HCT116 (cell line): ENCODE results near the gene ADCY2. TPM values are rescaled to one million over a fixed set of nuclear protein-coding genes. Genes with fewer than 3 reads are reported as not detected.

Experiments
- ATAC-seq: fragments of 200-7000 bp; cut with Tn5 transposase; 2 replicates; pipeline ENCODE4 v1.9.1; 2020; ENCODE audit warnings: mild to moderate bottlenecking, moderate library complexity
- BruUV-seq: library from RNA; stranded (reverse); fragments of 400-500 nt; replicated peaks from 2 replicates; lab custom pipeline; 2021; lab: Mats Ljungman, UMichigan
- CTCF ChIA-PET: fragments of 300-600 bp; sonication (Branson Sonifier 250); formaldehyde crosslinking; loops from one replicate; lab custom pipeline; 2021; ENCODE audit warnings: antibody characterized with exemption; lab: Charles Lee
- POLR2A ChIA-PET: fragments of 300-600, 350-600 bp; sonication (Branson Sonifier 250); formaldehyde crosslinking; loops from one replicate; lab custom pipeline; 2021; ENCODE audit warnings: antibody characterized with exemption; lab: Charles Lee
- RAD21 ChIA-PET, 2 experiments: fragments of 300-600 bp; sonication (Branson Sonifier 250); formaldehyde crosslinking; loops; one replicate each; lab custom pipeline; 2023; ENCODE audit warnings: low total read pairs in 2 of 2; ENCODE audit not compliant: uncharacterized antibody in 2 of 2, unreplicated experiment in 2 of 2, low non-redundant PET in 1 of 2; lab: Charles Lee
- DNase-seq: peaks from one replicate; pipeline ENCODE4 v3.0.0-alpha.2; 2010; ENCODE audit warnings: low read depth, low spot score
- H2AFZ ChIP-seq: fragments of 200-600 bp; shearing (Covaris generic), sonication (generic); 2 replicates; pipeline ENCODE4 v1.6.1; 2017; ENCODE audit warnings: low read depth, mixed run types, mixed read lengths, antibody characterized with exemption, low read length; ENCODE audit not compliant: poor library complexity, severe bottlenecking
- H3K27ac ChIP-seq: 2 replicates; pipeline ENCODE4 v1.5.1; 2012; ENCODE audit warnings: low read depth, low read length
- H3K27me3 ChIP-seq: fragments of 200-600 bp; sonication (generic); 2 replicates; pipeline ENCODE4 v1.6.1; 2016; ENCODE audit warnings: mixed run types, low read length, mixed read lengths; ENCODE audit not compliant: insufficient read depth
- H3K36me3 ChIP-seq, 2 experiments: fragments of 200-500 bp in 1 of 2; fragments of 200-600 bp in 1 of 2; sonication (Bioruptor generic) in 1 of 2; sonication (generic) in 1 of 2; 2 replicates each; pipeline versions ENCODE4 v1.5.1 to v1.6.1; 2014 to 2016; ENCODE audit warnings: low read length in 2 of 2, inconsistent platforms in 1 of 2, mixed read lengths in 1 of 2, mixed run types in 1 of 2; ENCODE audit not compliant: insufficient read depth in 2 of 2, control insufficient read depth in 1 of 2
- H3K4me1 ChIP-seq, 2 experiments: fragments of 200-600 bp in 1 of 2; sonication (generic) in 1 of 2; 2 replicates each; pipeline versions ENCODE4 v1.5.1 to v1.6.1; 2012 to 2017; ENCODE audit warnings: low read length in 2 of 2, inconsistent platforms in 1 of 2, mild to moderate bottlenecking in 1 of 2, mixed read lengths in 1 of 2, mixed run types in 1 of 2, moderate library complexity in 1 of 2; ENCODE audit not compliant: insufficient read depth in 2 of 2, control insufficient read depth in 1 of 2
- H3K4me2 ChIP-seq: fragments of 200-600 bp; sonication (generic); 2 replicates; pipeline ENCODE4 v1.6.1; 2017; ENCODE audit warnings: mixed run types, low read length, mixed read lengths
- H3K4me3 ChIP-seq, 2 experiments: fragments of 200-600 bp in 1 of 2; sonication (generic) in 1 of 2; replicated peaks in 1 of 2; 2 replicates each; pipeline ENCODE4 v1.5.1; 2011 to 2016; ENCODE audit warnings: low read length in 2 of 2, control low read depth in 1 of 2, low read depth in 1 of 2, mild to moderate bottlenecking in 1 of 2, mixed read lengths in 1 of 2, mixed run types in 1 of 2
- H3K79me2 ChIP-seq: fragments of 200-600 bp; sonication (generic); 2 replicates; pipeline ENCODE4 v1.6.1; 2017; ENCODE audit warnings: mild to moderate bottlenecking, mixed run types, low read length, moderate library complexity, mixed read lengths; ENCODE audit not compliant: insufficient read depth
- H3K9ac ChIP-seq: fragments of 200-600 bp; sonication (generic); 2 replicates; pipeline ENCODE4 v1.6.1; 2016; ENCODE audit warnings: low read length, mixed read lengths
- H3K9me2 ChIP-seq: fragments of 200-600 bp; sonication (generic), shearing (Covaris generic); 2 replicates; pipeline ENCODE4 v1.6.1; 2017; ENCODE audit warnings: mixed run types, mild to moderate bottlenecking, moderate library complexity; ENCODE audit not compliant: insufficient read depth
- H3K9me3 ChIP-seq, 2 experiments: fragments of 200-500 bp in 1 of 2; fragments of 200-600 bp in 1 of 2; sonication (Bioruptor generic) in 1 of 2; sonication (generic) in 1 of 2; 2 replicates each; pipeline ENCODE4 v1.6.1; 2014 to 2017; ENCODE audit warnings: low read length in 2 of 2, mixed read lengths in 2 of 2, inconsistent platforms in 1 of 2, low read depth in 1 of 2, mild to moderate bottlenecking in 1 of 2, mixed run types in 1 of 2, moderate library complexity in 1 of 2; ENCODE audit not compliant: control insufficient read depth in 1 of 2, insufficient read depth in 1 of 2
- H4K20me1 ChIP-seq: fragments of 200-600 bp; sonication (generic), shearing (Covaris generic); 2 replicates; pipeline ENCODE4 v1.6.1; 2017; ENCODE audit warnings: mixed run types, mild to moderate bottlenecking, moderate library complexity; ENCODE audit not compliant: insufficient read depth
- CBX3 ChIP-seq: IDR thresholded peaks from 2 replicates; pipeline ENCODE4 v1.6.1; 2012; ENCODE audit warnings: low read depth
- CEBPB ChIP-seq: IDR thresholded peaks from 2 replicates; pipeline ENCODE4 v1.6.1; 2012; ENCODE audit warnings: low read depth
- EGR1 ChIP-seq: IDR thresholded peaks from 2 replicates; pipeline ENCODE4 v1.6.1; 2012; ENCODE audit warnings: low read depth
- ELF1 ChIP-seq: IDR thresholded peaks from 2 replicates; pipeline ENCODE4 v1.6.1; 2012; ENCODE audit warnings: low read depth, borderline replicate concordance
- EZH2phosphoT487 ChIP-seq: fragments of 200-600 bp; IDR thresholded peaks from 2 replicates; pipeline ENCODE4 v1.6.1; 2018; ENCODE audit warnings: antibody characterized with exemption, borderline replicate concordance
- JUND ChIP-seq: IDR thresholded peaks from 2 replicates; pipeline ENCODE4 v1.6.1; 2012
- POLR2A ChIP-seq: IDR thresholded peaks from 2 replicates; pipeline ENCODE4 v1.7.0; 2011; ENCODE audit warnings: borderline replicate concordance; ENCODE audit not compliant: insufficient read depth, insufficient read length; ENCODE audit errors: extremely low read depth
- POLR2AphosphoS5 ChIP-seq: IDR thresholded peaks from 2 replicates; pipeline ENCODE4 v1.6.1; 2011; ENCODE audit warnings: mild to moderate bottlenecking, low read depth, low read length, moderate library complexity
- RAD21 ChIP-seq: IDR thresholded peaks from 2 replicates; pipeline ENCODE4 v1.6.1; 2012; ENCODE audit warnings: low read depth, mild to moderate bottlenecking
- SIN3A ChIP-seq: IDR thresholded peaks from 2 replicates; pipeline ENCODE4 v1.6.1; 2012; ENCODE audit warnings: low read depth
- YY1 ChIP-seq: IDR thresholded peaks from 2 replicates; pipeline ENCODE4 v1.6.1; 2011; ENCODE audit warnings: low read length, low read depth, moderate library complexity, mild to moderate bottlenecking; ENCODE audit not compliant: insufficient replicate concordance; ENCODE audit errors: extremely low read depth
- intact Hi-C: fragments of 100-400 bp; cut with micrococcal nuclease; formaldehyde crosslinking; loops from 2 replicates; pipeline ENCODE4 v1.10.0; 2022
- total RNA-seq: library from RNA; stranded (reverse); gene quantifications from one replicate; pipeline ENCODE4 v1.2.1, GENCODE V29; 2021; ENCODE audit not compliant: unreplicated experiment
- TF ChIP-seq, protein P1 (sequence below): IDR thresholded peaks from 2 replicates; pipeline ENCODE4 v1.6.1; 2012
- TF ChIP-seq, protein P2 (sequence below): IDR thresholded peaks from 2 replicates; pipeline ENCODE4 v1.6.1; 2012; ENCODE audit warnings: low read depth
- TF ChIP-seq, protein P3 (sequence below), 3 experiments: fragments of 200-600 bp in 1 of 3; sonication (generic) in 1 of 3; IDR thresholded peaks in 2 of 3; conservative IDR thresholded peaks in 1 of 3; 2 replicates each; pipeline ENCODE4 v1.5.1; 2012 to 2017; ENCODE audit warnings: low read depth in 2 of 3, low read length in 2 of 3, antibody characterized with exemption in 1 of 3, borderline replicate concordance in 1 of 3, control low read depth in 1 of 3, mild to moderate bottlenecking in 1 of 3, mixed read lengths in 1 of 3, mixed run types in 1 of 3, moderate library complexity in 1 of 3; ENCODE audit not compliant: insufficient read depth in 1 of 3

The ADCY2 gene
- total RNA-seq, 1 experiment from 2014 or later, result 0.15 TPM

DNA sequence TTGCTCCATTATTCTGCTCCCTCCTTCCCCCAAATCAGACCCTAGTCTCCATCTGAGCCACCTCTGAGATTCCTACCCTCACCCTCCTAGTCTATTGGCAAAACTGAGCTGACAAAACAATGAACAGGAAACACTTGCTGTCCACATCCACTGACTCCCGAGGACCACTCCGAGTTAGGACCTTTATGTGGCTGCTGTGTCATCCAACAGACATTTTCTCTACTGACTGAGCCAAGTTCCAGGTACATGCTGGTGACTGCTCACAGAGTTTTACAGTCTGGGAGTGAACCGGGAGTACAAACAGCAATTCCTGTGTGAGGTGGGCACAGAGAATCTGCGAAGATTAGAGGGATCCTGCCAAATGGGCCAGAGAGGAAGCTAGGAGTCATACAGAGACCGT is 415.8 kb downstream of the ADCY2 start:
- Histone ChIP-seq H3K79me2 (no peaks in the 10 kb centered on the region), H3K36me3 (no peaks in the 10 kb centered on the region), H3K4me2 (no peak overlapping the region), H4K20me1 (no peaks in the 10 kb centered on the region), H3K27ac (no peak overlapping the region), H3K9me3 (no peaks in the 10 kb centered on the region), H3K4me3 (no peak overlapping the region), H2AFZ (no peak overlapping the region), H3K27me3 (peaks cover 27% of the 10 kb centered on the region), H3K4me1 (peaks cover 0 to 2% of the 10 kb centered on the region in 2 experiments; a peak in 1 of 4 replicates), H3K9me2 (no peaks in the 10 kb centered on the region), H3K9ac (no peak overlapping the region)
- DNase-seq (no peak), ATAC-seq (no peak)
- ChIA-PET POLR2A (no interaction called here), RAD21 (no interaction called here), CTCF (no interaction called here)
- BruUV-seq, result no TSS peak
- TF ChIP-seq POLR2A (no peak), POLR2AphosphoS5 (no peak), ELF1 (no peak)
- intact Hi-C loops, result no loop called here

DNA sequence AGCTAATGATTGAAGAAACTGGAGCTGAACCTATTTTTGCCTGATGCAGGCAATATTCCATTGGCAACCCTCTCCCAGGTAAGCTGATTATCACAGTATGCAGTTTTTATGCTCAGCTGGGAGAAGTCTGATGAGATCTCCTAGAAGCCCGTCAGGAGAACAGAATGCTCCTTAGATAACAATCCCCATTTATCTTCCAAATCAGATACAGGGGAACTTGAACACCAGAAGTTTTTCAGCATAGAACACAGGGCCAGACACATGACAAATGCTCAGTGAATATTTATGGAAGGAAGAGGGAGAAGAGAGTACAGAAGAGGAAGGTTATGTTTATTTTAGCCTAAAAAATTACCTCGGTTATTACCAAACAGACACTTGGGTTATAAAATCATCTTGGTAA is 417.1 kb downstream of the ADCY2 start:
- intact Hi-C loops, result no loop called here
- POLR2A ChIA-PET, result no interaction called here
- Histone ChIP-seq H3K79me2 (no peaks in the 10 kb centered on the region), H3K9me3 (no peaks in the 10 kb centered on the region), H3K4me1 (peaks cover 0 to 2% of the 10 kb centered on the region in 2 experiments; a peak in 1 of 4 replicates), H3K9me2 (no peaks in the 10 kb centered on the region), H3K27ac (no peak overlapping the region), H3K9ac (no peak overlapping the region), H3K27me3 (peaks cover 27% of the 10 kb centered on the region), H3K4me3 (no peak overlapping the region), H4K20me1 (no peaks in the 10 kb centered on the region), H3K4me2 (no peak overlapping the region), H2AFZ (no peak overlapping the region), H3K36me3 (no peaks in the 10 kb centered on the region)
- DNase-seq (no peak), ATAC-seq (no peak)
- CTCF ChIA-PET, result no interaction called here
- TF ChIP-seq CEBPB (no peak), EGR1 (no peak), RAD21 (no peak), POLR2A (no peak), JUND (no peak), POLR2AphosphoS5 (no peak), YY1 (no peak), EZH2phosphoT487 (no peak), SIN3A (no peak), CBX3 (no peak)
- TF ChIP-seq, protein P1, sequence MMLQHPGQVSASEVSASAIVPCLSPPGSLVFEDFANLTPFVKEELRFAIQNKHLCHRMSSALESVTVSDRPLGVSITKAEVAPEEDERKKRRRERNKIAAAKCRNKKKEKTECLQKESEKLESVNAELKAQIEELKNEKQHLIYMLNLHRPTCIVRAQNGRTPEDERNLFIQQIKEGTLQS, result no peak
- TF ChIP-seq, protein P2, sequence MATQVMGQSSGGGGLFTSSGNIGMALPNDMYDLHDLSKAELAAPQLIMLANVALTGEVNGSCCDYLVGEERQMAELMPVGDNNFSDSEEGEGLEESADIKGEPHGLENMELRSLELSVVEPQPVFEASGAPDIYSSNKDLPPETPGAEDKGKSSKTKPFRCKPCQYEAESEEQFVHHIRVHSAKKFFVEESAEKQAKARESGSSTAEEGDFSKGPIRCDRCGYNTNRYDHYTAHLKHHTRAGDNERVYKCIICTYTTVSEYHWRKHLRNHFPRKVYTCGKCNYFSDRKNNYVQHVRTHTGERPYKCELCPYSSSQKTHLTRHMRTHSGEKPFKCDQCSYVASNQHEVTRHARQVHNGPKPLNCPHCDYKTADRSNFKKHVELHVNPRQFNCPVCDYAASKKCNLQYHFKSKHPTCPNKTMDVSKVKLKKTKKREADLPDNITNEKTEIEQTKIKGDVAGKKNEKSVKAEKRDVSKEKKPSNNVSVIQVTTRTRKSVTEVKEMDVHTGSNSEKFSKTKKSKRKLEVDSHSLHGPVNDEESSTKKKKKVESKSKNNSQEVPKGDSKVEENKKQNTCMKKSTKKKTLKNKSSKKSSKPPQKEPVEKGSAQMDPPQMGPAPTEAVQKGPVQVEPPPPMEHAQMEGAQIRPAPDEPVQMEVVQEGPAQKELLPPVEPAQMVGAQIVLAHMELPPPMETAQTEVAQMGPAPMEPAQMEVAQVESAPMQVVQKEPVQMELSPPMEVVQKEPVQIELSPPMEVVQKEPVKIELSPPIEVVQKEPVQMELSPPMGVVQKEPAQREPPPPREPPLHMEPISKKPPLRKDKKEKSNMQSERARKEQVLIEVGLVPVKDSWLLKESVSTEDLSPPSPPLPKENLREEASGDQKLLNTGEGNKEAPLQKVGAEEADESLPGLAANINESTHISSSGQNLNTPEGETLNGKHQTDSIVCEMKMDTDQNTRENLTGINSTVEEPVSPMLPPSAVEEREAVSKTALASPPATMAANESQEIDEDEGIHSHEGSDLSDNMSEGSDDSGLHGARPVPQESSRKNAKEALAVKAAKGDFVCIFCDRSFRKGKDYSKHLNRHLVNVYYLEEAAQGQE, result no peak
- TF ChIP-seq, protein P3, sequence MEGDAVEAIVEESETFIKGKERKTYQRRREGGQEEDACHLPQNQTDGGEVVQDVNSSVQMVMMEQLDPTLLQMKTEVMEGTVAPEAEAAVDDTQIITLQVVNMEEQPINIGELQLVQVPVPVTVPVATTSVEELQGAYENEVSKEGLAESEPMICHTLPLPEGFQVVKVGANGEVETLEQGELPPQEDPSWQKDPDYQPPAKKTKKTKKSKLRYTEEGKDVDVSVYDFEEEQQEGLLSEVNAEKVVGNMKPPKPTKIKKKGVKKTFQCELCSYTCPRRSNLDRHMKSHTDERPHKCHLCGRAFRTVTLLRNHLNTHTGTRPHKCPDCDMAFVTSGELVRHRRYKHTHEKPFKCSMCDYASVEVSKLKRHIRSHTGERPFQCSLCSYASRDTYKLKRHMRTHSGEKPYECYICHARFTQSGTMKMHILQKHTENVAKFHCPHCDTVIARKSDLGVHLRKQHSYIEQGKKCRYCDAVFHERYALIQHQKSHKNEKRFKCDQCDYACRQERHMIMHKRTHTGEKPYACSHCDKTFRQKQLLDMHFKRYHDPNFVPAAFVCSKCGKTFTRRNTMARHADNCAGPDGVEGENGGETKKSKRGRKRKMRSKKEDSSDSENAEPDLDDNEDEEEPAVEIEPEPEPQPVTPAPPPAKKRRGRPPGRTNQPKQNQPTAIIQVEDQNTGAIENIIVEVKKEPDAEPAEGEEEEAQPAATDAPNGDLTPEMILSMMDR (IDR thresholded peaks at IDR 0.05 in 2 of 3, conservative IDR thresholded peaks at IDR 0.05 in 1 of 3; ENCODE audit: borderline replicate concordance in 1 of 3, insufficient read depth in 1 of 3, low read depth in 2 of 3, low read length in 2 of 3), result no peak
- RAD21 ChIA-PET, result no interaction called here
- BruUV-seq, result no TSS peak
